ENCODE data around the gene LHPP.

LHPP gene

DNA sequence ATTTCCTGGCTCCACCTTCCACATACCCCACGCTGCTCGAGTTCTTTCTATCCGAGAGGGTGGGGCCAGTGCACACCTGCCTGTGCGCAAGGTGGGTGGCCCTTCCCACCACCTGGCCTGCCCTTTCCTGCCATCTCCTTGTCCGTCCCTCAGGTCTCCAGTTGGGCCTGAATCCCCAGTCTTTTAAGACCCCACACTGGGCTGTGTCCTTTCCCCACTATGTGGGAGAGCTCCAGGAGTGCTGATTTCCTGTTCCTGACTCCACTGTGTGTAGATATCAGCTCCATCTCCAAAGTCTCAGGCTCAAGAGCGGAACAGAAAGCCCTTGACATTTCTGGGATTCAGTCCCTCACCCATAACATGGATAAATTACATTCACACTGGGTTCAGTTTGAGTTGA is 20.1 kb downstream of the LHPP start:
- CTCF ChIA-PET, result no interaction called here
- no peak for DNase-seq (ENCODE audit: low read depth, low spot score)
- POLR2A ChIA-PET, result no interaction called here
- TF ChIP-seq, protein P1, sequence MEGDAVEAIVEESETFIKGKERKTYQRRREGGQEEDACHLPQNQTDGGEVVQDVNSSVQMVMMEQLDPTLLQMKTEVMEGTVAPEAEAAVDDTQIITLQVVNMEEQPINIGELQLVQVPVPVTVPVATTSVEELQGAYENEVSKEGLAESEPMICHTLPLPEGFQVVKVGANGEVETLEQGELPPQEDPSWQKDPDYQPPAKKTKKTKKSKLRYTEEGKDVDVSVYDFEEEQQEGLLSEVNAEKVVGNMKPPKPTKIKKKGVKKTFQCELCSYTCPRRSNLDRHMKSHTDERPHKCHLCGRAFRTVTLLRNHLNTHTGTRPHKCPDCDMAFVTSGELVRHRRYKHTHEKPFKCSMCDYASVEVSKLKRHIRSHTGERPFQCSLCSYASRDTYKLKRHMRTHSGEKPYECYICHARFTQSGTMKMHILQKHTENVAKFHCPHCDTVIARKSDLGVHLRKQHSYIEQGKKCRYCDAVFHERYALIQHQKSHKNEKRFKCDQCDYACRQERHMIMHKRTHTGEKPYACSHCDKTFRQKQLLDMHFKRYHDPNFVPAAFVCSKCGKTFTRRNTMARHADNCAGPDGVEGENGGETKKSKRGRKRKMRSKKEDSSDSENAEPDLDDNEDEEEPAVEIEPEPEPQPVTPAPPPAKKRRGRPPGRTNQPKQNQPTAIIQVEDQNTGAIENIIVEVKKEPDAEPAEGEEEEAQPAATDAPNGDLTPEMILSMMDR (IDR thresholded peaks at IDR 0.05; ENCODE audit: insufficient read depth, low read length, missing control alignments), result no peak
- no peak overlapping the region for H3K4me3 ChIP-seq (ENCODE audit: low read depth, low read length)

DNA sequence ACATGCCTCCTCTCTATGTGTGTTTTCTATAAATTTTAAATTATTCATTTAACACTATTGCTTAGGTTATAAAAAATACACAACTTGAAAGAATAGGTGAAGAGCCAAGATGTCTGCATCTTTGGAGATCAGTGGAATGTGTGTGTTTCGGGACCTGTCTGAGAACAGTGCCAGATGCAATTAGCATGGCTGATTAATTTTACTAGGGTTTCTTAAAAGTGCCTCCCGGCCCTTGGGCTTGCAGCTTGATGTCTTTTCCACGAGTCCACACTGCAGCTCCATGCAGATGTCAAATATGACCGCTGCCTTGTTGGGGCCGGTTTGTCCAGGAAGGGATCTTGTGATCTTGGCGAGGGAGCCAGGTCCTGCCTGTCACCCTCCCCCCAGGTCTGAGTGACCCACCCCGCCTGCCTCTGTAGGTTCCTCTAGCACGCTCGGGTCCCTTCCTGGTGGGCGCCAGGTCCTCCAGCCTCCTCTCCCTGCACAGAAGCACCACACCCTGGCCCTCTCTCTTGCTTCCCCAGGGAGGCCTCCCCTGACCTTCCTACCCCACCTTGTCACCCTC is 20.7 kb downstream of the LHPP start:
- POLR2A ChIA-PET, result no interaction called here
- TF ChIP-seq, protein P1 (IDR thresholded peaks at IDR 0.05; ENCODE audit: insufficient read depth, low read length, missing control alignments), result no peak
- H3K4me3 ChIP-seq (ENCODE audit: low read depth, low read length), result no peak overlapping the region
- CTCF ChIA-PET, result no interaction called here
- DNase-seq (ENCODE audit: low read depth, low spot score), result no peak

DNA sequence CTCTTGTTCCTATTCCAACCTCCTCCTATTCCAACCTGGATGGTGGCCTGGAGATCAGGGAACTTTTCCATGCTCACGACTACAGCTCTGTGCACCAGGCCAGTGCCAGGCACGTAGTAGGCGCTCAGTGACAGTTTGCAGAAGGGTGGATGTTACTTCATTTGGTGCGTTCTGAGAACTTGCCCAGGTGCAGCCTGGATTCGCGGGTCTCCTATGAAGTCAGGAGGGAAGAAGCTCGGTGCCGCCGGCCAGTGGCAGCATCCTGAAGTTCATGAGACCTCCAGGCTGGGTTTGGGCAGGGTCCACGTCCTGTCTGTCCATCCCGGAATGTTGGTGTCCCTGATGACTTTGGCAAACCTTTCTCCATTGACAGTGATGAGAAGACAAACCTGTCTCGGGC is 21.3 kb downstream of the LHPP start:
- ChIA-PET POLR2A (no interaction called here), CTCF (no interaction called here)
- H3K4me3 ChIP-seq (ENCODE audit: low read depth, low read length), result no peak overlapping the region
- no peak for DNase-seq (ENCODE audit: low read depth, low spot score)
- TF ChIP-seq, protein P1 (IDR thresholded peaks at IDR 0.05; ENCODE audit: insufficient read depth, low read length, missing control alignments), result no peak

DNA sequence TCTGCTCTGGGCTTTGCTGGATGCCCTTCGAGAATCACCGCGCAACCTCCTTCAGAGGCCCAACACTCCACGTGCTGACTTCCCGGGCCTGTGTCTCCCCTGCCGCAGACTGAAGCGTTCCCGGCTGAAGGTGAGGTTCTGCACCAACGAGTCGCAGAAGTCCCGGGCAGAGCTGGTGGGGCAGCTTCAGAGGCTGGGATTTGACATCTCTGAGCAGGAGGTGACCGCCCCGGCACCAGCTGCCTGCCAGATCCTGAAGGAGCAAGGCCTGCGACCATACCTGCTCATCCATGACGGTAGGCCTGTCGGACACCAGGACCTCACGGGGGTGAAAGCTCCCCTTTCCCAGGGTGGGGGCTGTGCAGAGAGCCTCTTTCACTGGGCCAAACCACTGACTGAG is 22.4 kb downstream of the LHPP start:
- H3K4me3 ChIP-seq (ENCODE audit: low read depth, low read length), result no peak overlapping the region
- ChIA-PET CTCF (no interaction called here), POLR2A (interaction anchor here (1.3 kb wide), 1 partner anchor 11 kb away, joined by 7 read pairs; no protein-coding TSS in a partner anchor)
- TF ChIP-seq, protein P1 (IDR thresholded peaks at IDR 0.05; ENCODE audit: insufficient read depth, low read length, missing control alignments), result no peak
- no peak for DNase-seq (ENCODE audit: low read depth, low spot score)

DNA sequence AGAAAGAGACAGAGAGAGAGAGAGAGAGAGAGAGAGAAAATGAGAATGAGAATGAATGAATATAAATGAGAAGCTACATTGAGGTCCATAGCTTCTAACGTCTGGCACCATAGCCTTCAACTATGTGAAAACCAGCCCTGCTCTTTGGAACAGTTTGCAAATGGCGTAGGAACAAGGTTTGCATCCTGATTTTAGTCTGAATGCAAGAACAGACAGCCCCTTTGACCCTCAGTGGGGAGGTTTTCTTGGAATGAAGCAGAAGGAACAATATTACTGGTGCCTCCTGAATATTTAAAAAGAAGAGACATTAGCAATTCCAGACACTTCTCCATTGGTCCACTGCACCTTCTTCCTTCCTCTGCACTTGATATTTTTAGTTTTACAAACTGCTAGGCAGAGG is 23.0 kb downstream of the LHPP start:
- TF ChIP-seq, protein P1 (IDR thresholded peaks at IDR 0.05; ENCODE audit: insufficient read depth, low read length, missing control alignments), result no peak
- H3K4me3 ChIP-seq (ENCODE audit: low read depth, low read length), result no peak overlapping the region
- POLR2A ChIA-PET, result interaction anchor here (0.7 to 1.3 kb wide), 2 partner anchors 12 to 80 kb away, joined by 3 to 7 read pairs; no protein-coding TSS in a partner anchor
- DNase-seq (ENCODE audit: low read depth, low spot score), result no peak
- CTCF ChIA-PET, result interaction anchor here (0.6 kb wide), 1 partner anchor 21 kb away, joined by 3 read pairs; no protein-coding TSS in a partner anchor

DNA sequence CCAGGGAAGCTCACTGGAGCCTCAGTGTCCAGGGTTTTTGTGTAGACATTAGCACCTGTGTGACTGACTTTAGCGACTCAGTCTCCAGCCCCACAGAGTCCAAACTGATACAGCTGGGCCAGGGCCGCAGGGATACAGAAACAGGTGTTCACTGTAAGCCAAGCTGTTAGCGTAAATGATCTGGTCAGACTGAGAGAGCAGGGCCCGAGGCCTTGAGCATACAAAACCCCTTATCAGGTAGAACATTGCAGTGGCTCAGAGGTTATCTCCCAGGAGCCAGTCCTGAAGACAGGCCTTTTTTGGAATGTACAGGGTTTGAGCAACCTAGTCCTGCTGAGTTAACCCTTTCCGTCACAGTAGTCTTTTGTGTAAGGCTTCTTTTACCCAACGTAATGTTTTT is 25.0 kb downstream of the LHPP start:
- ChIA-PET POLR2A (no interaction called here), CTCF (no interaction called here)
- H3K4me3 ChIP-seq (ENCODE audit: low read depth, low read length), result no peak overlapping the region
- DNase-seq (ENCODE audit: low read depth, low spot score), result no peak
- TF ChIP-seq, protein P1 (IDR thresholded peaks at IDR 0.05; ENCODE audit: insufficient read depth, low read length, missing control alignments), result no peak
